OCI-LY1 (cell line): ENCODE measurements around the gene ASTL.

Experiments used
- H2AFZ ChIP-seq: fragments of 200-600 bp; sonication (generic), shearing (Covaris generic); 2 replicates; pipeline ENCODE4 v1.6.0; 2014; ENCODE audit warnings: antibody characterized with exemption, mild to moderate bottlenecking, low read length
- H3F3A ChIP-seq: fragments of 200-600 bp; sonication (generic), shearing (Covaris generic); 2 replicates; pipeline ENCODE4 v1.6.0; 2014; ENCODE audit warnings: mild to moderate bottlenecking, antibody characterized with exemption, low read length, moderate library complexity; ENCODE audit not compliant: insufficient read depth
- H3K27ac ChIP-seq: fragments of 200-600 bp; sonication (generic); 2 replicates; pipeline ENCODE4 v1.5.1; 2014; ENCODE audit warnings: low read length, mixed run types, mild to moderate bottlenecking, low read depth; ENCODE audit not compliant: poor library complexity, severe bottlenecking
- H3K27me3 ChIP-seq: fragments of 200-600 bp; sonication (generic); 2 replicates; pipeline ENCODE4 v1.6.0; 2014; ENCODE audit warnings: antibody characterized with exemption, mild to moderate bottlenecking, low read length, moderate library complexity; ENCODE audit not compliant: insufficient read depth
- H3K36me3 ChIP-seq: fragments of 200-600 bp; sonication (generic); 2 replicates; pipeline ENCODE4 v1.6.1; 2014; ENCODE audit warnings: mild to moderate bottlenecking, antibody characterized with exemption, low read length, moderate library complexity, mixed read lengths; ENCODE audit not compliant: insufficient read depth
- H3K4me1 ChIP-seq: fragments of 200-600 bp; sonication (generic); 2 replicates; pipeline ENCODE4 v1.5.1; 2014; ENCODE audit warnings: mild to moderate bottlenecking, low read length, moderate library complexity; ENCODE audit not compliant: insufficient read depth, severe bottlenecking
- H3K4me2 ChIP-seq: fragments of 200-600 bp; sonication (generic), shearing (Covaris generic); 2 replicates; pipeline ENCODE4 v1.6.1; 2014; ENCODE audit warnings: low read length
- H3K4me3 ChIP-seq: fragments of 200-600 bp; sonication (generic); 2 replicates; pipeline ENCODE4 v1.5.1; 2014; ENCODE audit warnings: low read length, low read depth, mild to moderate bottlenecking, mixed read lengths; ENCODE audit not compliant: poor library complexity, severe bottlenecking
- H3K79me2 ChIP-seq: fragments of 200-600 bp; shearing (Covaris generic); 2 replicates; pipeline ENCODE4 v1.6.1; 2016; ENCODE audit warnings: mixed run types, low read length, mixed read lengths; ENCODE audit not compliant: insufficient read depth
- H3K9ac ChIP-seq: fragments of 200-600 bp; sonication (generic), shearing (Covaris generic); 2 replicates; pipeline ENCODE4 v1.6.1; 2014; ENCODE audit warnings: mild to moderate bottlenecking, low read length, mixed read lengths
- H3K9me2 ChIP-seq: fragments of 200-600 bp; sonication (generic), shearing (Covaris generic); 2 replicates; pipeline ENCODE4 v1.6.1; 2014; ENCODE audit warnings: low read depth, mild to moderate bottlenecking, low read length, mixed read lengths
- H3K9me3 ChIP-seq: fragments of 200-600 bp; shearing (Covaris generic); 2 replicates; pipeline ENCODE4 v1.6.1; 2014; ENCODE audit warnings: low read length, mixed read lengths
- H4K20me1 ChIP-seq: fragments of 200-600 bp; sonication (generic), shearing (Covaris generic); 2 replicates; pipeline ENCODE4 v1.6.0; 2016; ENCODE audit warnings: mild to moderate bottlenecking, low read length; ENCODE audit not compliant: insufficient read depth
- EZH2 ChIP-seq: fragments of 200-600 bp; sonication (generic), shearing (Covaris generic); IDR thresholded peaks from 2 replicates; pipeline ENCODE4 v1.8.0; 2017; ENCODE audit warnings: borderline replicate concordance, mixed run types, mild to moderate bottlenecking, antibody characterized with exemption, low read length, moderate library complexity, mixed read lengths
- TF ChIP-seq, protein P1 (sequence below): fragments of 200-600 bp; sonication (generic), shearing (Covaris generic); IDR thresholded peaks from 2 replicates; pipeline ENCODE4 v1.5.1; 2017; ENCODE audit warnings: mild to moderate bottlenecking, antibody characterized with exemption, low read length, moderate library complexity, mixed read lengths

Gene ASTL

DNA sequence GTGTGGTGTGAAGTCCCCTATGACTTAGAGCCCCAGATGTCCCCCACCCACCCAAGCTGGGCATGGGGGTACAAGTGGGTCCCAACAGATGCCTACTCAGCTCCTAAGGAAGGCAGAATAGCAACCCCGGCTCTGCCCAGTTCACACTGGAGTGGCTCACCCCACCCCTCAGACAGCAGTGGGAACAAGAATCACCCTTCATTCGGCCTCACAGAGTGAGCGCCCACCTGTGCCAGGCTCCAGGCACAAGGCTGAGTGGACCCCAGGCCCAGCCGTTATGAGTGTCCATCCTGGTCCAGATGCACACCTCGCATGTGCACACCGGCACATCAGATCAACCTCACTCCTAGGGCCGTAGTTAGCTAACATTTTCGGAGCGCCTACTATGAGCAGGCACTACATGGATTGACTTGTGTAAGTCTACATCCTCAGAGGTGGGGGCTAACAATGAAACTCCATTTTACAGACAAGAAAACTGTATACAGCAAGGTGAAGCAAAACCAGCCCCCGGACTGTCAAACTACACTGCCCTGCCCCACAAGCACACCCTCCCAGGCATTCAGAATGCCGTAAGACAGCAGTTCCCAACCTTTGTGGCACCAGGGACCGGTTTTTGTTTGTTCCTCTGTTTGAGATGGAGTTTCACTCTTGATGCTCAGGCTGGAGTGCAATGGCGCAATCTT, 2.8 kb upstream of the ASTL start:
- Histone ChIP-seq H3K9me2 (no peaks in the 10 kb centered on the region), H3K4me3 (no peak overlapping the region), H3K4me2 (no peak overlapping the region), H3K9ac (no peak overlapping the region), H3K79me2 (no peaks in the 10 kb centered on the region), H3K9me3 (no peaks in the 10 kb centered on the region), H3K4me1 (peaks cover 32% of the 10 kb centered on the region), H4K20me1 (no peaks in the 10 kb centered on the region), H3F3A (no peaks in the 10 kb centered on the region), H2AFZ (no peak overlapping the region), H3K27me3 (no peaks in the 10 kb centered on the region), H3K27ac (no peak overlapping the region), H3K36me3 (peaks cover 28% of the 10 kb centered on the region)
- TF ChIP-seq, protein P1, sequence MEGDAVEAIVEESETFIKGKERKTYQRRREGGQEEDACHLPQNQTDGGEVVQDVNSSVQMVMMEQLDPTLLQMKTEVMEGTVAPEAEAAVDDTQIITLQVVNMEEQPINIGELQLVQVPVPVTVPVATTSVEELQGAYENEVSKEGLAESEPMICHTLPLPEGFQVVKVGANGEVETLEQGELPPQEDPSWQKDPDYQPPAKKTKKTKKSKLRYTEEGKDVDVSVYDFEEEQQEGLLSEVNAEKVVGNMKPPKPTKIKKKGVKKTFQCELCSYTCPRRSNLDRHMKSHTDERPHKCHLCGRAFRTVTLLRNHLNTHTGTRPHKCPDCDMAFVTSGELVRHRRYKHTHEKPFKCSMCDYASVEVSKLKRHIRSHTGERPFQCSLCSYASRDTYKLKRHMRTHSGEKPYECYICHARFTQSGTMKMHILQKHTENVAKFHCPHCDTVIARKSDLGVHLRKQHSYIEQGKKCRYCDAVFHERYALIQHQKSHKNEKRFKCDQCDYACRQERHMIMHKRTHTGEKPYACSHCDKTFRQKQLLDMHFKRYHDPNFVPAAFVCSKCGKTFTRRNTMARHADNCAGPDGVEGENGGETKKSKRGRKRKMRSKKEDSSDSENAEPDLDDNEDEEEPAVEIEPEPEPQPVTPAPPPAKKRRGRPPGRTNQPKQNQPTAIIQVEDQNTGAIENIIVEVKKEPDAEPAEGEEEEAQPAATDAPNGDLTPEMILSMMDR: no peak
- no peak for TF ChIP-seq EZH2

DNA sequence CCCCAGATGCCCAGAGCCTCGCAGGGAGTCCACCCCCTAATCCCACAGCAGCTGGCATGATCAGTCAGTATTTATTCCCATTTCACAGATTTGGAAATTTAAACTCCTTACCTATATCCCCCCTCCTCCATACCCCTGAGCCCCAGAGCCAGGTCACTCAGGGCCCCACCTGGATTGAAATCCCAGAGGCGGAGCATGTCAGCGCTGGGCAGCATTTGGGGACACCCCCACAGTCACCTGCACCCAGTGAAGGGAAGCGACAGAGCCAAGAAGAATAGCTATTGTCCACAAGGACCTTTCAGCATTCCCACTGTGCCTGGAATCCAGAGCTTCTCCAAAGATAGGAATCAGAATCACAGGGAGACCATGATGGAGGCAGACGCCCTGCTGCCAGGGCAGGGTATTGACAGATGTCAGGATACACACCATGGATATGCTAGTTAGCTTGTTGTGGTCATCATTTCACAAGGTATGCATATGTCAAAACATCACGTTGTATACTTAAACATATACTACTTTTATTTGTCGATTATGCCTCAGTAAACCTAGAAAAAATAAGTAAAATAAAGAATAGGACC, 968 bp upstream of the ASTL start:
- no peak overlapping the region for H3K4me2 ChIP-seq
- no peaks in the 10 kb centered on the region for H3K9me2 ChIP-seq
- H3K9ac ChIP-seq: no peak overlapping the region

DNA sequence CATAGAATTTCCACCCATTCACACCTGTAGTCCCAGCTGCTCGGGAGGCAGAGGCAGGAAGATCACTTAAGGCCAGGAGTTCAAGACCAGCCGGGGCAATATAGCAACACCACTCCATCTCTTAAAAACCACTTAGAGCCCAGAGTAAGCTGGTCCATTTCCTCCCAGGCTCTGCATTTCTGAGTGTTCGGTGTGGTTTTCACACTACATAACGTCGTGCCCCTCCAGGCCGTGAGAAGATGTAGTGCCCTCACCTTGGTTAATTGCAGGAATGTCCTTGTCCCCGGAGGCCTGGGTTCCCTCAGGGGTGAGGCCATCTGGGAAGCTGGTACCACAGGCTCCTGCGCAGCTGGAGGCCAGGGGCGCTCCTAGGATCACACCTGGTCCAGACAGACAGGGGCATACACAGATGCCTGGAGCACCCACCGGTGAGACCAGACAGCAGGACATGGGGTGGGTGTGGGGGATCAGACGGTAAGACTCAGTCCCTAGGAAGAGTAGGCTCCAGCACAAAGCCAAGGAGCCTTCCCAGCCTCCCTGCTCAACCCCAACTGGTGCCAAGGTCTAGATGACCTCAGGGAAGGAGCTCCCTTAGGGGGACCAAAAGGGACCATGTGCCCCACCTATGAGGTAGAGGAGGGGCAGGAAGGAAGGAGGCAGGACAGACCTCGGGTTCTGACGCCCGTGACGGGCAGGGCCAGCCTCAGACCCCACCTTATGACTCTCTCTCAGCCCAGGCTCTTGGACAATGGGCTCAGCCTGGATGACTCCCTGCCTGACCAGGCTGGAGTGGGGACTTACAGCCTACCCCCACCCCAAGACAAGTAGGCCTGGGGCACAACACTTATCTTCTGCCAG, 752 bp downstream of the ASTL start:
- H3K36me3 ChIP-seq: peaks cover 5% of the 10 kb centered on the region; the same call in 1 of the 2 replicates
- H3K27ac ChIP-seq: no peak overlapping the region
- H3K4me1 ChIP-seq: peaks cover 3% of the 10 kb centered on the region
- TF ChIP-seq, protein P1: no peak
- TF ChIP-seq EZH2: no peak
- H3K4me2 ChIP-seq: no peak overlapping the region
- no peaks in the 10 kb centered on the region for H3F3A ChIP-seq
- no peak overlapping the region for H3K9ac ChIP-seq
- H2AFZ ChIP-seq: no peak overlapping the region
- no peaks in the 10 kb centered on the region for H3K9me2 ChIP-seq
- H4K20me1 ChIP-seq: no peaks in the 10 kb centered on the region
- no peak overlapping the region for H3K4me3 ChIP-seq
- H3K79me2 ChIP-seq: no peaks in the 10 kb centered on the region
- no peaks in the 10 kb centered on the region; the same call in 1 of the 2 replicates for H3K27me3 ChIP-seq
- H3K9me3 ChIP-seq: no peaks in the 10 kb centered on the region

More for the DNA sequence above, 968 bp upstream of the ASTL start:
- Histone ChIP-seq H3K4me1 (peaks cover 20% of the 10 kb centered on the region), H3K79me2 (no peaks in the 10 kb centered on the region), H3K36me3 (peaks cover 23% of the 10 kb centered on the region), H3K4me3 (no peak overlapping the region), H3K27me3 (no peaks in the 10 kb centered on the region; the same call in 1 of the 2 replicates), H2AFZ (no peak overlapping the region), H3F3A (no peaks in the 10 kb centered on the region), H3K27ac (no peak overlapping the region), H4K20me1 (no peaks in the 10 kb centered on the region), H3K9me3 (no peaks in the 10 kb centered on the region)
- no peak for TF ChIP-seq EZH2
